PC-9 (cell line): ENCODE measurements around the gene MTOR. TPM values are rescaled to one million over a fixed set of nuclear protein-coding genes. Genes with fewer than 3 reads are reported as not detected.
"Not testable (repeated sequence)": the region's sequence is repeated elsewhere in the genome, so short reads cannot be mapped to it uniquely, and the experiment has no call there.

Source experiments
- BruUV-seq: library from RNA; stranded (reverse); fragments of 400-500 nt; replicated peaks from 2 replicates; lab custom pipeline; 2021; lab: Mats Ljungman, UMichigan
- CTCF ChIA-PET: fragments of 300-600 bp; sonication (Branson Sonifier 250); formaldehyde crosslinking; loops from one replicate; lab custom pipeline; 2022; ENCODE audit warnings: antibody characterized with exemption; lab: Charles Lee
- POLR2A ChIA-PET: fragments of 300-600 bp; sonication (Branson Sonifier 250); formaldehyde crosslinking; loops from one replicate; lab custom pipeline; 2022; ENCODE audit warnings: antibody characterized with exemption; ENCODE audit not compliant: unreplicated experiment; lab: Charles Lee
- DNase-seq, 2 experiments: peaks; one replicate each; pipeline versions ENCODE4 v3.0.0 to v3.0.0-alpha.2; 2015 to 2022; ENCODE audit warnings: mixed read lengths in 1 of 2
- H2AFZ ChIP-seq: fragments of 200-600 bp; sonication (generic); 2 replicates; pipeline ENCODE4 v1.8.1; 2017; ENCODE audit warnings: antibody characterized with exemption
- H3F3A ChIP-seq: fragments of 200-600 bp; sonication (generic); 2 replicates; pipeline ENCODE4 v1.8.1; 2017; ENCODE audit warnings: antibody characterized with exemption, mild to moderate bottlenecking, low read depth; ENCODE audit not compliant: insufficient read depth
- H3K27ac ChIP-seq: fragments of 200-600 bp; sonication (generic); 2 replicates; pipeline ENCODE4 v1.6.1; 2016; ENCODE audit warnings: mixed run types
- H3K27me3 ChIP-seq: fragments of 200-600 bp; sonication (generic); 2 replicates; pipeline ENCODE4 v1.6.1; 2016; ENCODE audit warnings: low read depth, mixed run types; ENCODE audit not compliant: insufficient read depth
- H3K36me3 ChIP-seq: fragments of 200-600 bp; sonication (generic); 2 replicates; pipeline ENCODE4 v1.6.1; 2016; ENCODE audit warnings: low read depth, mixed run types
- H3K4me1 ChIP-seq: fragments of 200-600 bp; sonication (generic); replicated peaks from 2 replicates; pipeline ENCODE4 v1.6.1; 2016; ENCODE audit warnings: mixed run types; ENCODE audit not compliant: insufficient read depth
- H3K4me2 ChIP-seq: fragments of 200-600 bp; sonication (generic); 2 replicates; pipeline ENCODE4 v1.6.1; 2017; ENCODE audit warnings: mixed run types
- H3K4me3 ChIP-seq: fragments of 200-600 bp; sonication (generic); 2 replicates; pipeline ENCODE4 v1.6.1; 2016; ENCODE audit warnings: mixed run types
- H3K79me2 ChIP-seq: fragments of 200-600 bp; sonication (generic); 2 replicates; pipeline ENCODE4 v1.6.1; 2017; ENCODE audit warnings: low read depth, mixed run types
- H3K9me2 ChIP-seq: fragments of 200-600 bp; sonication (generic); 2 replicates; pipeline ENCODE4 v1.8.1; 2017; ENCODE audit warnings: mild to moderate bottlenecking; ENCODE audit not compliant: insufficient read depth
- H3K9me3 ChIP-seq: fragments of 200-600 bp; sonication (generic); 2 replicates; pipeline ENCODE4 v1.8.1; 2016; ENCODE audit warnings: low read depth; ENCODE audit not compliant: insufficient read depth
- H4K20me1 ChIP-seq: fragments of 200-600 bp; sonication (generic); 2 replicates; pipeline ENCODE4 v1.8.1; 2017; ENCODE audit not compliant: insufficient read depth
- CTCF ChIP-seq: fragments of 200-600 bp; sonication (generic); conservative IDR thresholded peaks from 2 replicates; pipeline ENCODE4 v1.6.1; 2017; ENCODE audit warnings: mixed run types, antibody characterized with exemption, mild to moderate bottlenecking, moderate library complexity
- EZH2 ChIP-seq: fragments of 200-600 bp; sonication (generic); IDR thresholded peaks from 2 replicates; pipeline ENCODE4 v1.8.0; 2017; ENCODE audit warnings: antibody characterized with exemption, low read depth
- intact Hi-C: fragments of 100-400 bp; cut with micrococcal nuclease; formaldehyde crosslinking; loops from one replicate; pipeline ENCODE4 v1.10.0; 2022; ENCODE audit not compliant: unreplicated experiment
- total RNA-seq: library from RNA; stranded (reverse); gene quantifications from 2 replicates; pipeline ENCODE4 v1.2.3, GENCODE V29; 2021

The MTOR gene
- total RNA-seq, 1 experiment from 2014 or later: 37.4 TPM

- DNase-seq: no peak
- Histone ChIP-seq H3K79me2 (0 out of 2 replicates have a peak, but pooled peaks cover 2% of the 10 kb centered on the region), H3K27ac (no peak overlapping the region), H2AFZ (no peak overlapping the region), H3K36me3 (no peaks in the 10 kb centered on the region), H3F3A (no peaks in the 10 kb centered on the region), H3K9me2 (no peaks in the 10 kb centered on the region), H3K9me3 (no peaks in the 10 kb centered on the region), H3K27me3 (no peaks in the 10 kb centered on the region), H4K20me1 (no peaks in the 10 kb centered on the region), H3K4me3 (no peak overlapping the region), H3K4me1 (no peaks in the 10 kb centered on the region), H3K4me2 (no peak overlapping the region)
- TF ChIP-seq CTCF: no peak
- no peak for TF ChIP-seq EZH2
- no TSS peak for BruUV-seq
- POLR2A ChIA-PET: no interaction called here
- intact Hi-C loops: no loop called here
- CTCF ChIA-PET: no interaction called here
These were observed 197.4 kb downstream of the MTOR start for GRCh38 chr1:11064942-11065341.

GRCh38 chr1:11063937-11064537 is 198.3 kb downstream of the MTOR start:
- H3K27ac ChIP-seq, H3K4me1 ChIP-seq, BruUV-seq, H3F3A ChIP-seq, CTCF ChIA-PET, H3K9me3 ChIP-seq, H3K36me3 ChIP-seq, H3K4me3 ChIP-seq, DNase-seq, H4K20me1 ChIP-seq, H3K4me2 ChIP-seq, intact Hi-C loops, H3K79me2 ChIP-seq, H3K27me3 ChIP-seq, H2AFZ ChIP-seq, H3K9me2 ChIP-seq: not testable (repeated sequence)
- POLR2A ChIA-PET: interaction anchor here (0.5 kb wide), 1 partner anchor 16 kb away, joined by 3 read pairs; no protein-coding TSS in a partner anchor

- BruUV-seq: no TSS peak
- CTCF ChIA-PET: no interaction called here
- no peaks in the 10 kb centered on the region for H3K9me3 ChIP-seq
These were observed 199.4 kb downstream of the MTOR start for GRCh38 chr1:11062965-11063401.

More at GRCh38 chr1:11062965-11063401, 199.4 kb downstream of the MTOR start:
- Histone ChIP-seq H3K4me1 (no peaks in the 10 kb centered on the region), H3K4me3 (no peak overlapping the region), H3K36me3 (no peaks in the 10 kb centered on the region), H3F3A (no peaks in the 10 kb centered on the region), H3K4me2 (no peak overlapping the region), H2AFZ (no peak overlapping the region), H3K9me2 (no peaks in the 10 kb centered on the region), H3K27ac (no peak overlapping the region), H3K27me3 (no peaks in the 10 kb centered on the region), H3K79me2 (peaks cover 14% of the 10 kb centered on the region), H4K20me1 (no peaks in the 10 kb centered on the region)
- POLR2A ChIA-PET: no interaction called here
- no peak for DNase-seq
- no peak for TF ChIP-seq CTCF
- TF ChIP-seq EZH2: no peak
- intact Hi-C loops: no loop called here
